H9 (cell line): ENCODE data around the gene DNAJA2. TPM values are rescaled to one million over a fixed set of nuclear protein-coding genes. Genes with fewer than 3 reads are reported as not detected.

Experiments used
- DNase-seq: peaks from one replicate; pipeline ENCODE4 v3.0.0-alpha.2; 2017
- H2AFZ ChIP-seq: one replicate; pipeline ENCODE4 v1.6.1; 2013; ENCODE audit warnings: mild to moderate bottlenecking, low read length, control low read depth, moderate library complexity
- H2AK5ac ChIP-seq: 2 replicates; pipeline ENCODE4 v1.6.1; 2013; ENCODE audit warnings: low read length, control low read depth, mixed read lengths; ENCODE audit not compliant: insufficient read length
- H2BK120ac ChIP-seq: one replicate; pipeline ENCODE4 v1.6.1; 2013; ENCODE audit warnings: low read depth, mild to moderate bottlenecking, low read length, control low read depth, inconsistent platforms; ENCODE audit not compliant: poor library complexity, severe bottlenecking
- H2BK12ac ChIP-seq: 2 replicates; pipeline ENCODE4 v1.6.1; 2013; ENCODE audit warnings: low read length, control low read depth, mixed read lengths, low read depth; ENCODE audit not compliant: insufficient read length
- H2BK15ac ChIP-seq: 2 replicates; pipeline ENCODE4 v1.6.1; 2013; ENCODE audit warnings: low read depth, low read length, control low read depth
- H2BK20ac ChIP-seq: one replicate; pipeline ENCODE4 v1.6.1; 2013; ENCODE audit warnings: low read depth, mild to moderate bottlenecking, low read length, control low read depth, inconsistent platforms; ENCODE audit not compliant: poor library complexity, severe bottlenecking
- H2BK5ac ChIP-seq: 2 replicates; pipeline ENCODE4 v1.6.1; 2013; ENCODE audit warnings: low read length, control low read depth, mixed read lengths; ENCODE audit not compliant: insufficient read length
- H3K14ac ChIP-seq: 2 replicates; pipeline ENCODE4 v1.6.1; 2013; ENCODE audit warnings: low read length, control low read depth; ENCODE audit not compliant: insufficient read depth
- H3K18ac ChIP-seq: 2 replicates; pipeline ENCODE4 v1.6.1; 2013; ENCODE audit warnings: low read depth, mild to moderate bottlenecking, mixed read lengths, low read length, control low read depth; ENCODE audit not compliant: insufficient read length
- H3K23ac ChIP-seq: 2 replicates; pipeline ENCODE4 v1.6.1; 2013; ENCODE audit warnings: low read length, control low read depth, mixed read lengths, low read depth; ENCODE audit not compliant: insufficient read length
- H3K23me2 ChIP-seq: 2 replicates; pipeline ENCODE4 v1.6.1; 2013; ENCODE audit warnings: low read depth, mild to moderate bottlenecking, mixed read lengths, low read length, control low read depth; ENCODE audit not compliant: insufficient read length, poor library complexity, severe bottlenecking
- H3K27ac ChIP-seq: 2 replicates; pipeline ENCODE4 v1.5.1; 2013; ENCODE audit warnings: low read length, control low read depth, mixed read lengths, low read depth; ENCODE audit not compliant: insufficient read length
- H3K27me3 ChIP-seq: 2 replicates; pipeline ENCODE4 v1.6.1; 2013; ENCODE audit warnings: low read length, control low read depth, inconsistent platforms; ENCODE audit not compliant: insufficient read depth
- H3K4ac ChIP-seq: 2 replicates; pipeline ENCODE4 v1.6.1; 2013; ENCODE audit warnings: low read depth, mild to moderate bottlenecking, control low read depth, inconsistent platforms, low read length, moderate library complexity
- H3K4me1 ChIP-seq: 2 replicates; pipeline ENCODE4 v1.6.1; 2013; ENCODE audit warnings: low read length, control low read depth, inconsistent platforms; ENCODE audit not compliant: insufficient read depth
- H3K4me2 ChIP-seq: 2 replicates; pipeline ENCODE4 v1.6.1; 2013; ENCODE audit warnings: low read length, control low read depth, mixed read lengths; ENCODE audit not compliant: insufficient read length, insufficient read depth
- H3K56ac ChIP-seq: 2 replicates; pipeline ENCODE4 v1.6.1; 2013; ENCODE audit warnings: low read depth, mild to moderate bottlenecking, mixed read lengths, low read length, control low read depth; ENCODE audit not compliant: insufficient read length
- H3K79me1 ChIP-seq: 2 replicates; pipeline ENCODE4 v1.6.1; 2013; ENCODE audit warnings: low read depth, mild to moderate bottlenecking, moderate library complexity, low read length, control low read depth, inconsistent platforms; ENCODE audit not compliant: insufficient read depth, poor library complexity, severe bottlenecking
- H3K79me2 ChIP-seq: 2 replicates; pipeline ENCODE4 v1.6.1; 2013; ENCODE audit warnings: low read length, control low read depth, inconsistent platforms; ENCODE audit not compliant: insufficient read depth
- H3K9ac ChIP-seq: 2 replicates; pipeline ENCODE4 v1.6.1; 2013; ENCODE audit warnings: low read length, control low read depth, mixed read lengths; ENCODE audit not compliant: insufficient read length; ENCODE audit errors: extremely low read depth
- H3K9me3 ChIP-seq: one replicate; pipeline ENCODE4 v1.6.1; 2013; ENCODE audit warnings: low read depth, low read length, inconsistent platforms; ENCODE audit not compliant: control insufficient read depth
- H3T11ph ChIP-seq: one replicate; pipeline ENCODE4 v1.6.1; 2013; ENCODE audit warnings: mild to moderate bottlenecking, low read length, control low read depth, inconsistent platforms
- H4K20me1 ChIP-seq: one replicate; pipeline ENCODE4 v1.6.1; 2013; ENCODE audit not compliant: control insufficient read depth, insufficient read length, insufficient read depth
- H4K5ac ChIP-seq: 2 replicates; pipeline ENCODE4 v1.6.1; 2013; ENCODE audit warnings: low read depth, mild to moderate bottlenecking, mixed read lengths, low read length, control low read depth; ENCODE audit not compliant: insufficient read length
- H4K8ac ChIP-seq: replicated peaks from 2 replicates; pipeline ENCODE4 v1.6.1; 2013; ENCODE audit warnings: low read length, control low read depth, mixed read lengths, low read depth; ENCODE audit not compliant: insufficient read length
- H4K91ac ChIP-seq: 2 replicates; pipeline ENCODE4 v1.6.1; 2013; ENCODE audit warnings: low read depth, mild to moderate bottlenecking, moderate library complexity, mixed read lengths, low read length, control low read depth; ENCODE audit not compliant: insufficient read length
- H3K27ac Mint-ChIP-seq, 3 experiments: 2 replicates in 2 of 3; 3 replicates in 1 of 3; pipeline ENCODE4 v1.8.0; 2020 to 2021; ENCODE audit warnings: mixed read lengths in 3 of 3, mild to moderate bottlenecking in 1 of 3, moderate library complexity in 1 of 3
- H3K27me3 Mint-ChIP-seq: 2 replicates; pipeline ENCODE4 v1.8.0; 2021; ENCODE audit warnings: low read depth, mild to moderate bottlenecking, moderate library complexity, mixed read lengths
- H3K36me3 Mint-ChIP-seq, 3 experiments: 2 replicates in 2 of 3; 3 replicates in 1 of 3; pipeline ENCODE4 v1.8.0; 2020 to 2021; ENCODE audit warnings: low read depth in 3 of 3, mixed read lengths in 3 of 3; ENCODE audit not compliant: insufficient read depth in 1 of 3
- H3K4me1 Mint-ChIP-seq, 2 experiments: 2 replicates each; pipeline ENCODE4 v1.8.0; 2020; ENCODE audit warnings: mixed read lengths in 2 of 2
- H3K4me3 Mint-ChIP-seq, 2 experiments: 2 replicates in 1 of 2; 3 replicates in 1 of 2; pipeline ENCODE4 v1.8.0; 2020 to 2021; ENCODE audit warnings: mild to moderate bottlenecking in 2 of 2, mixed read lengths in 2 of 2, moderate library complexity in 1 of 2
- H3K9me3 Mint-ChIP-seq, 2 experiments: 2 replicates in 1 of 2; 3 replicates in 1 of 2; pipeline ENCODE4 v1.8.0; 2020; ENCODE audit warnings: mild to moderate bottlenecking in 2 of 2, mixed read lengths in 2 of 2, moderate library complexity in 1 of 2
- WGBS: extraction: QIAGEN DNeasy Blood & Tissue Kit; methylation state at CpG from one replicate; pipeline ENCODE4 v1.1.7; 2013; ENCODE audit warnings: missing lambda C conversion rate, low lambda C conversion rate, mixed read lengths; ENCODE audit not compliant: insufficient read length; ENCODE audit errors: extremely low coverage; 5-methylcytosine and 5-hydroxymethylcytosine counted together
- total RNA-seq: library from RNA; stranded (reverse); gene quantifications from 2 replicates; pipeline ENCODE4 v1.2.1, GENCODE V29; 2021
- TF ChIP-seq, protein P1 (sequence below): fragments of 200-600 bp; sonication (generic); conservative IDR thresholded peaks from 3 replicates; pipeline ENCODE4 v1.8.0; 2021; ENCODE audit warnings: antibody characterized with exemption, mild to moderate bottlenecking

Gene DNAJA2
- total RNA-seq, 1 experiment from 2014 or later, result 102 TPM

DNA sequence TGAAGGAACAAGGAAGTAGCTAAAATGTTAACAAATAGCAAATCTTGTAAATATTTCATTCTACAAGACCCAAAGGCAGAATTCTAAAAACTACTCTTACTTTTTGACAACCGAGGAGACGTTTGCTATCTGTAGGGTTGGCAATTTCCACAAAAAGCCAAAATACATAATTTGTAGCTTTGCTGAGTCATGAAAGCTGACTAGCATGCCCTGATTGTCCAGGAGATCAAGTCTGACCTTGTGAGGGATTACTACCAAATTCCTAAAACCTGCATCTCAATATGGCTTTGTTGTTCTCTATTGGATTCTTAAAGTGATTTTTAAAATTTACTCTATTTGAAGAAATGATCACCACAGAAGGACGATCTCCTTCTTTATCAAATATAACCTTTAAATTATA is 10.8 kb downstream of the DNAJA2 start:
- H2BK15ac ChIP-seq, result no peak overlapping the region
- no peaks in the 10 kb centered on the region for H3K9me3 ChIP-seq
- no peak overlapping the region for H4K91ac ChIP-seq
- TF ChIP-seq, protein P1, sequence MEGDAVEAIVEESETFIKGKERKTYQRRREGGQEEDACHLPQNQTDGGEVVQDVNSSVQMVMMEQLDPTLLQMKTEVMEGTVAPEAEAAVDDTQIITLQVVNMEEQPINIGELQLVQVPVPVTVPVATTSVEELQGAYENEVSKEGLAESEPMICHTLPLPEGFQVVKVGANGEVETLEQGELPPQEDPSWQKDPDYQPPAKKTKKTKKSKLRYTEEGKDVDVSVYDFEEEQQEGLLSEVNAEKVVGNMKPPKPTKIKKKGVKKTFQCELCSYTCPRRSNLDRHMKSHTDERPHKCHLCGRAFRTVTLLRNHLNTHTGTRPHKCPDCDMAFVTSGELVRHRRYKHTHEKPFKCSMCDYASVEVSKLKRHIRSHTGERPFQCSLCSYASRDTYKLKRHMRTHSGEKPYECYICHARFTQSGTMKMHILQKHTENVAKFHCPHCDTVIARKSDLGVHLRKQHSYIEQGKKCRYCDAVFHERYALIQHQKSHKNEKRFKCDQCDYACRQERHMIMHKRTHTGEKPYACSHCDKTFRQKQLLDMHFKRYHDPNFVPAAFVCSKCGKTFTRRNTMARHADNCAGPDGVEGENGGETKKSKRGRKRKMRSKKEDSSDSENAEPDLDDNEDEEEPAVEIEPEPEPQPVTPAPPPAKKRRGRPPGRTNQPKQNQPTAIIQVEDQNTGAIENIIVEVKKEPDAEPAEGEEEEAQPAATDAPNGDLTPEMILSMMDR, result no peak
- H2BK120ac ChIP-seq, result no peak overlapping the region
- H3K27ac Mint-ChIP-seq, result peak overlapping the region in 2 of 3 experiments; percentile 41 to 53; a peak in 5 of 7 replicates
- no peak for DNase-seq
- H3K4me1 ChIP-seq, result peaks cover 5% of the 10 kb centered on the region; the same call in 1 of the 2 replicates
- no peak overlapping the region for H3K27ac ChIP-seq
- H4K5ac ChIP-seq, result no peak overlapping the region
- H4K20me1 ChIP-seq, result no peaks in the 10 kb centered on the region
- H3K18ac ChIP-seq, result no peak overlapping the region
- no CpG with 5 or more reads among the region's 3 CpGs for WGBS
- no peaks in the 10 kb centered on the region for H3K79me2 ChIP-seq
- no peak overlapping the region for H3K23ac ChIP-seq
- H2AFZ ChIP-seq, result no peak overlapping the region
- no peak overlapping the region for H3K4ac ChIP-seq
- no peaks in the 10 kb centered on the region for H3K23me2 ChIP-seq
- no peak overlapping the region for H2BK20ac ChIP-seq
- H3K36me3 Mint-ChIP-seq, result peaks cover 61 to 94% (median 90%) of the 10 kb centered on the region in 3 experiments
- H2BK5ac ChIP-seq, result no peak overlapping the region
- no peak overlapping the region for H3K9ac ChIP-seq
- H3K56ac ChIP-seq, result no peak overlapping the region
- H3K4me2 ChIP-seq, result no peak overlapping the region
- H2BK12ac ChIP-seq, result no peak overlapping the region
- H3K79me1 ChIP-seq, result no peaks in the 10 kb centered on the region
- H3K14ac ChIP-seq, result no peak overlapping the region
- no peak overlapping the region for H3K4me3 Mint-ChIP-seq
- no peak overlapping the region for H3T11ph ChIP-seq
- H3K9me3 Mint-ChIP-seq, result no peaks in the 10 kb centered on the region
- H2AK5ac ChIP-seq, result no peak overlapping the region
- peaks cover 25 to 28% of the 10 kb centered on the region in 2 experiments for H3K4me1 Mint-ChIP-seq
- no peak overlapping the region for H4K8ac ChIP-seq
- H3K27me3 ChIP-seq, result no peaks in the 10 kb centered on the region
- H3K27me3 Mint-ChIP-seq, result no peaks in the 10 kb centered on the region
